Measurements from ENCODE around the gene GRID2. TPM values are rescaled to one million over a fixed set of nuclear protein-coding genes. Genes with fewer than 3 reads are reported as not detected.
A peak's percentile ranks its signal among the peaks of the same experiment; 100 is the strongest.

Gene GRID2
- total RNA-seq, 1 experiment from 2014 or later, result 2.2 TPM

- Histone ChIP-seq H3K27me3 (ENCODE audit: low read length) (no peaks in the 10 kb centered on the region), H3K4me3 (ENCODE audit: low read length) (no peak overlapping the region), H3K9ac (ENCODE audit: low read length) (no peak overlapping the region), H3K27ac (ENCODE audit: low read length) (no peak overlapping the region), H3K36me3 (ENCODE audit: low read depth, low read length) (no peaks in the 10 kb centered on the region), H3K9me3 (ENCODE audit: low read length) (no peaks in the 10 kb centered on the region), H3K4me2 (ENCODE audit: low read length) (no peak overlapping the region), H3K79me2 (ENCODE audit: low read length) (no peaks in the 10 kb centered on the region), H3F3A (ENCODE audit: low read length, unreplicated experiment) (no peaks in the 10 kb centered on the region), H2AFZ (ENCODE audit: low read length) (no peak overlapping the region), H3K9me2 (replicated peaks; ENCODE audit: low read length) (no peaks in the 10 kb centered on the region), H4K20me1 (ENCODE audit: low read length) (no peaks in the 10 kb centered on the region), H3K4me1 (ENCODE audit: insufficient read depth, low read length) (no peaks in the 10 kb centered on the region)
- ATAC-seq (no peak), DNase-seq (no peak)
- TF ChIP-seq, protein P1, sequence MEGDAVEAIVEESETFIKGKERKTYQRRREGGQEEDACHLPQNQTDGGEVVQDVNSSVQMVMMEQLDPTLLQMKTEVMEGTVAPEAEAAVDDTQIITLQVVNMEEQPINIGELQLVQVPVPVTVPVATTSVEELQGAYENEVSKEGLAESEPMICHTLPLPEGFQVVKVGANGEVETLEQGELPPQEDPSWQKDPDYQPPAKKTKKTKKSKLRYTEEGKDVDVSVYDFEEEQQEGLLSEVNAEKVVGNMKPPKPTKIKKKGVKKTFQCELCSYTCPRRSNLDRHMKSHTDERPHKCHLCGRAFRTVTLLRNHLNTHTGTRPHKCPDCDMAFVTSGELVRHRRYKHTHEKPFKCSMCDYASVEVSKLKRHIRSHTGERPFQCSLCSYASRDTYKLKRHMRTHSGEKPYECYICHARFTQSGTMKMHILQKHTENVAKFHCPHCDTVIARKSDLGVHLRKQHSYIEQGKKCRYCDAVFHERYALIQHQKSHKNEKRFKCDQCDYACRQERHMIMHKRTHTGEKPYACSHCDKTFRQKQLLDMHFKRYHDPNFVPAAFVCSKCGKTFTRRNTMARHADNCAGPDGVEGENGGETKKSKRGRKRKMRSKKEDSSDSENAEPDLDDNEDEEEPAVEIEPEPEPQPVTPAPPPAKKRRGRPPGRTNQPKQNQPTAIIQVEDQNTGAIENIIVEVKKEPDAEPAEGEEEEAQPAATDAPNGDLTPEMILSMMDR (conservative IDR thresholded peaks at IDR 0.05; ENCODE audit: low read depth, low read length), result no peak
- no peak for TF ChIP-seq EZH2 (IDR thresholded peaks at IDR 0.05; ENCODE audit: low read length, unreplicated experiment)
- no peak for TF ChIP-seq EZH2phosphoT487 (IDR thresholded peaks at IDR 0.05; ENCODE audit: borderline replicate concordance, low read length)
- BruUV-seq (replicated peaks), result no TSS peak
- CTCF ChIA-PET, result no interaction called here
- intact Hi-C loops (cut with micrococcal nuclease), result no loop called here
- POLR2A ChIA-PET (ENCODE audit: unreplicated experiment), result no interaction called here
Measured at GRCh38 chr4:93303440-93303839, 999.7 kb downstream of the GRID2 start.

DNA sequence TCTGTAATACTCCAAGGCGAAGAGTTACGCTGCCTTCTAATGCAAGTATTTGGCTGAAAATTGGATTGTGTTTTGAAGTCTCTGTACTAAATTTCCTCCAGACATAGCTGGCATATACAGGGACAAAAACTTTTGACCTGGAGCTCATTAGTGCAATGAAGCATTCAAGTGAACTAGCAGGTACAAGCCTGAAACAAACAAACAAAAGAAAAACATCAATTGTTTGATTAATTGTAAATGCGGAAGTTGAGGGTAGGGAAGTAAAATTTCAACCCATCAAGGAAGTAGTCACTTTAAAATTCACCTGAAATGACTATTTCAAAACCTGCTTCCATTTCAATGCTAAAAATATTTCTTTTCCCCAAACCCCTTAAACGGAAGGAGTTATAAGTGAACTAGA, 1008.5 kb downstream of the GRID2 start:
- Histone ChIP-seq H3K9me3 (ENCODE audit: low read length) (no peaks in the 10 kb centered on the region), H3K36me3 (ENCODE audit: low read depth, low read length) (no peaks in the 10 kb centered on the region), H3K4me1 (ENCODE audit: insufficient read depth, low read length) (peaks cover 8% of the 10 kb centered on the region; the same call in 1 of the 2 replicates), H3K79me2 (ENCODE audit: low read length) (no peaks in the 10 kb centered on the region), H3F3A (ENCODE audit: low read length, unreplicated experiment) (no peaks in the 10 kb centered on the region), H3K4me2 (ENCODE audit: low read length) (no peak overlapping the region), H3K27ac (ENCODE audit: low read length) (no peak overlapping the region), H3K27me3 (ENCODE audit: low read length) (no peaks in the 10 kb centered on the region), H3K9me2 (replicated peaks; ENCODE audit: low read length) (no peaks in the 10 kb centered on the region), H2AFZ (ENCODE audit: low read length) (no peak overlapping the region), H3K4me3 (ENCODE audit: low read length) (no peak overlapping the region), H3K9ac (ENCODE audit: low read length) (no peak overlapping the region), H4K20me1 (ENCODE audit: low read length) (no peaks in the 10 kb centered on the region)
- intact Hi-C loops (cut with micrococcal nuclease), result no loop called here
- ChIA-PET POLR2A (ENCODE audit: unreplicated experiment) (no interaction called here), CTCF (no interaction called here)
- ATAC-seq (no peak), DNase-seq (no peak)
- TF ChIP-seq, protein P1 (conservative IDR thresholded peaks at IDR 0.05; ENCODE audit: low read depth, low read length), result no peak
- TF ChIP-seq EZH2 (IDR thresholded peaks at IDR 0.05; ENCODE audit: low read length, unreplicated experiment), result no peak
- TF ChIP-seq EZH2phosphoT487 (IDR thresholded peaks at IDR 0.05; ENCODE audit: borderline replicate concordance, low read length), result no peak
- BruUV-seq (replicated peaks), result no TSS peak

DNA sequence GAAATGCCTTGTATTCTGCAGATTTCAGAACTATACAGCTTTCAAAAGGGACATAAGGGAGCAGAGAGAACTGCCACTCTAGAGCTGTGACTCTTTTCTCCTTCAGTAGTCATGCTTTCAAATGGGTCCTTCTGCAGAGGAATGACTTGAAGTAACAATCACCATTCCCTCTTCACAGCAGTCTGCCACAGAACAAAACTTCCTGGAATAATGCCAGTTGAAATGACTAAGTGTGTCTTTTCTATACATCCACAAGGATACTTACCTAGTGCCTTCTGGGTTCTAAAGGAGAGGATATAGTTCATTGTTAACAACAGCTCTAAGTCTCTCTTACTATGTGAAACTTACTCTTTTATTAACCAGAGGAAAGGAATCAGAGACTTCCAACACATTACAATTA, 1009.4 kb downstream of the GRID2 start:
- Histone ChIP-seq H3K4me3 (ENCODE audit: low read length) (no peak overlapping the region), H4K20me1 (ENCODE audit: low read length) (no peaks in the 10 kb centered on the region), H3F3A (ENCODE audit: low read length, unreplicated experiment) (no peaks in the 10 kb centered on the region), H3K79me2 (ENCODE audit: low read length) (no peaks in the 10 kb centered on the region), H3K27me3 (ENCODE audit: low read length) (no peaks in the 10 kb centered on the region), H2AFZ (ENCODE audit: low read length) (no peak overlapping the region), H3K9me3 (ENCODE audit: low read length) (no peaks in the 10 kb centered on the region), H3K27ac (ENCODE audit: low read length) (no peak overlapping the region), H3K4me2 (ENCODE audit: low read length) (no peak overlapping the region), H3K9me2 (replicated peaks; ENCODE audit: low read length) (no peaks in the 10 kb centered on the region), H3K4me1 (ENCODE audit: insufficient read depth, low read length) (peaks cover 11% of the 10 kb centered on the region; the same call in 1 of the 2 replicates), H3K9ac (ENCODE audit: low read length) (no peak overlapping the region), H3K36me3 (ENCODE audit: low read depth, low read length) (no peaks in the 10 kb centered on the region)
- POLR2A ChIA-PET (ENCODE audit: unreplicated experiment), result no interaction called here
- peak; percentile 58 for DNase-seq
- intact Hi-C loops (cut with micrococcal nuclease), result no loop called here
- TF ChIP-seq EZH2phosphoT487 (IDR thresholded peaks at IDR 0.05; ENCODE audit: borderline replicate concordance, low read length) (no peak), EZH2 (IDR thresholded peaks at IDR 0.05; ENCODE audit: low read length, unreplicated experiment) (no peak)
- TF ChIP-seq, protein P1 (conservative IDR thresholded peaks at IDR 0.05; ENCODE audit: low read depth, low read length), result no peak
- BruUV-seq (replicated peaks), result no TSS peak
- peak; percentile 46 for ATAC-seq
- CTCF ChIA-PET, result no interaction called here
